ENCODE measurements around the gene WWOX.

- TF ChIP-seq CTCF (IDR thresholded peaks at IDR 0.05) (no peak), POLR2A (IDR thresholded peaks at IDR 0.05) (no peak)
These were observed 990.4 kb downstream of the WWOX start for GRCh38 chr16:79089735-79090284.

Data from right lobe of liver (tissue), 4 donors.